ENCODE data around the gene AMDHD2. TPM values are rescaled to one million over a fixed set of nuclear protein-coding genes. Genes with fewer than 3 reads are reported as not detected.

AMDHD2 gene
- total and polyA plus RNA-seq, 2 of the 13 experiments (the other 11 are each of a cell fraction or from before 2014, with no cell fraction given) = 33.5 to 39.1 TPM

GRCh38 chr16:2513405-2514332, 6.5 kb upstream of the AMDHD2 start, which contains the start of gene ATP6V0C (continued):
- TF ChIP-seq ZUFSP (CRISPR knock-in tag; IDR thresholded peaks at IDR 0.05; ENCODE audit: borderline replicate concordance) (no peak), ZNF232 (CRISPR knock-in tag; IDR thresholded peaks at IDR 0.05; ENCODE audit: borderline replicate concordance) (no peak), NFRKB (IDR thresholded peaks at IDR 0.05) (no peak), ZMAT3 (CRISPR knock-in tag; conservative IDR thresholded peaks at IDR 0.05) (no peak; the same call in 1 of the 2 replicates), YEATS2 (CRISPR knock-in tag; IDR thresholded peaks at IDR 0.05; ENCODE audit: borderline replicate concordance) (0 out of 2 replicates have a peak, but pooled peaks have one; percentile 10), EP300 (IDR thresholded peaks at IDR 0.05; ENCODE audit: low read depth in 2 of 2, low read length in 2 of 2) (no peak), EP300 (CRISPR knock-in tag; IDR thresholded peaks at IDR 0.05; ENCODE audit: borderline replicate concordance) (no peak), ZNF740 (CRISPR knock-in tag; IDR thresholded peaks at IDR 0.05) (no peak), HOXD1 (CRISPR knock-in tag; IDR thresholded peaks at IDR 0.05) (0 out of 2 replicates have a peak, but pooled peaks have one; percentile 40), TMF1 (CRISPR knock-in tag; IDR thresholded peaks at IDR 0.05; ENCODE audit: low read depth) (no peak), RARG (CRISPR knock-in tag; IDR thresholded peaks at IDR 0.05; ENCODE audit: low read depth) (no peak), ELF1 (CRISPR knock-in tag; IDR thresholded peaks at IDR 0.05) (no peak), MAZ (IDR thresholded peaks at IDR 0.05; ENCODE audit: borderline replicate concordance, low read depth, low read length) (no peak), MAZ (CRISPR knock-in tag; IDR thresholded peaks at IDR 0.05; ENCODE audit: low read depth) (peak; percentile 56; the same call in 1 of the 2 replicates), NFIB (CRISPR knock-in tag; IDR thresholded peaks at IDR 0.05; ENCODE audit: borderline replicate concordance) (no peak), ZHX2 (IDR thresholded peaks at IDR 0.05; ENCODE audit: low read depth) (peak; percentile 71; the same call in 1 of the 2 replicates), ZHX2 (CRISPR knock-in tag; IDR thresholded peaks at IDR 0.05; ENCODE audit: borderline replicate concordance) (no peak), FOXM1 (CRISPR knock-in tag; IDR thresholded peaks at IDR 0.05) (no peak), ZNF556 (CRISPR knock-in tag; IDR thresholded peaks at IDR 0.05; ENCODE audit: borderline replicate concordance) (no peak), GFI1 (CRISPR knock-in tag; IDR thresholded peaks at IDR 0.05; ENCODE audit: borderline replicate concordance) (no peak), THAP7 (CRISPR knock-in tag; IDR thresholded peaks at IDR 0.05) (no peak)
